IPS DF 4.7 (cell line): ENCODE data around the gene SKP1.

Experiments used
- DNase-seq: peaks from one replicate; pipeline ENCODE4 v3.0.0-alpha.2; 2013; ENCODE audit warnings: low spot score; ENCODE audit errors: extremely low read depth

Gene SKP1

GRCh38 chr5:134130239-134130945, 46.4 kb downstream of the SKP1 start:
- no peak for DNase-seq

GRCh38 chr5:134129411-134130238, 47.1 kb downstream of the SKP1 start:
- DNase-seq, result no peak

GRCh38 chr5:134128648-134128995, 48.1 kb downstream of the SKP1 start:
- no peak for DNase-seq

GRCh38 chr5:134127988-134128647, 48.6 kb downstream of the SKP1 start:
- no peak for DNase-seq

GRCh38 chr5:134127376-134127861, 49.3 kb downstream of the SKP1 start:
- no peak for DNase-seq

- no peak for DNase-seq
Measured at GRCh38 chr5:134125039-134126015, 51.4 kb downstream of the SKP1 start.

- no peak for DNase-seq
Measured at GRCh38 chr5:134124289-134125038, 52.3 kb downstream of the SKP1 start.

- DNase-seq, result no peak
Measured at GRCh38 chr5:134123360-134123759, 53.4 kb downstream of the SKP1 start.

GRCh38 chr5:134122530-134122929, 54.2 kb downstream of the SKP1 start:
- no peak for DNase-seq

GRCh38 chr5:134120386-134121138, 56.2 kb downstream of the SKP1 start:
- DNase-seq, result no peak

- DNase-seq, result no peak
Measured at GRCh38 chr5:134119720-134120119, 57.0 kb downstream of the SKP1 start.

- no peak for DNase-seq
Measured at GRCh38 chr5:134118212-134118835, 58.4 kb downstream of the SKP1 start.

GRCh38 chr5:134116789-134117761, 59.7 kb downstream of the SKP1 start:
- no peak for DNase-seq

GRCh38 chr5:134116286-134116685, 60.5 kb downstream of the SKP1 start:
- DNase-seq, result no peak

- DNase-seq, result no peak
Measured at GRCh38 chr5:134115806-134116175, 61.0 kb downstream of the SKP1 start.

- no peak for DNase-seq
Measured at GRCh38 chr5:134114886-134115805, 61.6 kb downstream of the SKP1 start.
